HCT116 (cell line): ENCODE measurements around the gene WDR37. TPM values are rescaled to one million over a fixed set of nuclear protein-coding genes. Genes with fewer than 3 reads are reported as not detected.
A peak's percentile ranks its signal among the peaks of the same experiment; 100 is the strongest.

Experiments used
- ATAC-seq: fragments of 200-7000 bp; cut with Tn5 transposase; 2 replicates; pipeline ENCODE4 v1.9.1; 2020; ENCODE audit warnings: mild to moderate bottlenecking, moderate library complexity
- BruUV-seq: library from RNA; stranded (reverse); fragments of 400-500 nt; replicated peaks from 2 replicates; lab custom pipeline; 2021; lab: Mats Ljungman, UMichigan
- CTCF ChIA-PET: fragments of 300-600 bp; sonication (Branson Sonifier 250); formaldehyde crosslinking; loops from one replicate; lab custom pipeline; 2021; ENCODE audit warnings: antibody characterized with exemption; lab: Charles Lee
- POLR2A ChIA-PET: fragments of 300-600, 350-600 bp; sonication (Branson Sonifier 250); formaldehyde crosslinking; loops from one replicate; lab custom pipeline; 2021; ENCODE audit warnings: antibody characterized with exemption; lab: Charles Lee
- RAD21 ChIA-PET, 2 experiments: fragments of 300-600 bp; sonication (Branson Sonifier 250); formaldehyde crosslinking; loops; one replicate each; lab custom pipeline; 2023; ENCODE audit warnings: low total read pairs in 2 of 2; ENCODE audit not compliant: uncharacterized antibody in 2 of 2, unreplicated experiment in 2 of 2, low non-redundant PET in 1 of 2; lab: Charles Lee
- DNase-seq: peaks from one replicate; pipeline ENCODE4 v3.0.0-alpha.2; 2010; ENCODE audit warnings: low read depth, low spot score
- H2AFZ ChIP-seq: fragments of 200-600 bp; shearing (Covaris generic), sonication (generic); 2 replicates; pipeline ENCODE4 v1.6.1; 2017; ENCODE audit warnings: low read depth, mixed run types, mixed read lengths, antibody characterized with exemption, low read length; ENCODE audit not compliant: poor library complexity, severe bottlenecking
- H3K27ac ChIP-seq: 2 replicates; pipeline ENCODE4 v1.5.1; 2012; ENCODE audit warnings: low read depth, low read length
- H3K27me3 ChIP-seq: fragments of 200-600 bp; sonication (generic); 2 replicates; pipeline ENCODE4 v1.6.1; 2016; ENCODE audit warnings: mixed run types, low read length, mixed read lengths; ENCODE audit not compliant: insufficient read depth
- H3K36me3 ChIP-seq, 2 experiments: fragments of 200-500 bp in 1 of 2; fragments of 200-600 bp in 1 of 2; sonication (Bioruptor generic) in 1 of 2; sonication (generic) in 1 of 2; 2 replicates each; pipeline versions ENCODE4 v1.5.1 to v1.6.1; 2014 to 2016; ENCODE audit warnings: low read length in 2 of 2, inconsistent platforms in 1 of 2, mixed read lengths in 1 of 2, mixed run types in 1 of 2; ENCODE audit not compliant: insufficient read depth in 2 of 2, control insufficient read depth in 1 of 2
- H3K4me1 ChIP-seq, 2 experiments: fragments of 200-600 bp in 1 of 2; sonication (generic) in 1 of 2; 2 replicates each; pipeline versions ENCODE4 v1.5.1 to v1.6.1; 2012 to 2017; ENCODE audit warnings: low read length in 2 of 2, inconsistent platforms in 1 of 2, mild to moderate bottlenecking in 1 of 2, mixed read lengths in 1 of 2, mixed run types in 1 of 2, moderate library complexity in 1 of 2; ENCODE audit not compliant: insufficient read depth in 2 of 2, control insufficient read depth in 1 of 2
- H3K4me2 ChIP-seq: fragments of 200-600 bp; sonication (generic); 2 replicates; pipeline ENCODE4 v1.6.1; 2017; ENCODE audit warnings: mixed run types, low read length, mixed read lengths
- H3K4me3 ChIP-seq, 2 experiments: fragments of 200-600 bp in 1 of 2; sonication (generic) in 1 of 2; replicated peaks in 1 of 2; 2 replicates each; pipeline ENCODE4 v1.5.1; 2011 to 2016; ENCODE audit warnings: low read length in 2 of 2, control low read depth in 1 of 2, low read depth in 1 of 2, mild to moderate bottlenecking in 1 of 2, mixed read lengths in 1 of 2, mixed run types in 1 of 2
- H3K79me2 ChIP-seq: fragments of 200-600 bp; sonication (generic); 2 replicates; pipeline ENCODE4 v1.6.1; 2017; ENCODE audit warnings: mild to moderate bottlenecking, mixed run types, low read length, moderate library complexity, mixed read lengths; ENCODE audit not compliant: insufficient read depth
- H3K9ac ChIP-seq: fragments of 200-600 bp; sonication (generic); 2 replicates; pipeline ENCODE4 v1.6.1; 2016; ENCODE audit warnings: low read length, mixed read lengths
- H3K9me2 ChIP-seq: fragments of 200-600 bp; sonication (generic), shearing (Covaris generic); 2 replicates; pipeline ENCODE4 v1.6.1; 2017; ENCODE audit warnings: mixed run types, mild to moderate bottlenecking, moderate library complexity; ENCODE audit not compliant: insufficient read depth
- H3K9me3 ChIP-seq, 2 experiments: fragments of 200-500 bp in 1 of 2; fragments of 200-600 bp in 1 of 2; sonication (Bioruptor generic) in 1 of 2; sonication (generic) in 1 of 2; 2 replicates each; pipeline ENCODE4 v1.6.1; 2014 to 2017; ENCODE audit warnings: low read length in 2 of 2, mixed read lengths in 2 of 2, inconsistent platforms in 1 of 2, low read depth in 1 of 2, mild to moderate bottlenecking in 1 of 2, mixed run types in 1 of 2, moderate library complexity in 1 of 2; ENCODE audit not compliant: control insufficient read depth in 1 of 2, insufficient read depth in 1 of 2
- H4K20me1 ChIP-seq: fragments of 200-600 bp; sonication (generic), shearing (Covaris generic); 2 replicates; pipeline ENCODE4 v1.6.1; 2017; ENCODE audit warnings: mixed run types, mild to moderate bottlenecking, moderate library complexity; ENCODE audit not compliant: insufficient read depth
- CBX3 ChIP-seq: IDR thresholded peaks from 2 replicates; pipeline ENCODE4 v1.6.1; 2012; ENCODE audit warnings: low read depth
- EGR1 ChIP-seq: IDR thresholded peaks from 2 replicates; pipeline ENCODE4 v1.6.1; 2012; ENCODE audit warnings: low read depth
- EZH2 ChIP-seq: fragments of 200-600 bp; sonication (generic); IDR thresholded peaks from 2 replicates; pipeline ENCODE4 v1.6.1; 2017; ENCODE audit warnings: antibody characterized with exemption, mixed run types
- EZH2phosphoT487 ChIP-seq: fragments of 200-600 bp; IDR thresholded peaks from 2 replicates; pipeline ENCODE4 v1.6.1; 2018; ENCODE audit warnings: antibody characterized with exemption, borderline replicate concordance
- JUND ChIP-seq: IDR thresholded peaks from 2 replicates; pipeline ENCODE4 v1.6.1; 2012
- POLR2A ChIP-seq: IDR thresholded peaks from 2 replicates; pipeline ENCODE4 v1.7.0; 2011; ENCODE audit warnings: borderline replicate concordance; ENCODE audit not compliant: insufficient read depth, insufficient read length; ENCODE audit errors: extremely low read depth
- RAD21 ChIP-seq: IDR thresholded peaks from 2 replicates; pipeline ENCODE4 v1.6.1; 2012; ENCODE audit warnings: low read depth, mild to moderate bottlenecking
- SIN3A ChIP-seq: IDR thresholded peaks from 2 replicates; pipeline ENCODE4 v1.6.1; 2012; ENCODE audit warnings: low read depth
- SRF ChIP-seq: IDR thresholded peaks from 2 replicates; pipeline ENCODE4 v1.6.1; 2012; ENCODE audit warnings: low read depth
- TCF7L2 ChIP-seq: IDR thresholded peaks from 2 replicates; pipeline ENCODE4 v1.7.0; 2011; ENCODE audit warnings: borderline replicate concordance, inconsistent platforms; ENCODE audit not compliant: insufficient read depth, insufficient read length; ENCODE audit errors: extremely low read depth
- ZNF274 ChIP-seq: fragments of 200-500 bp; sonication (Bioruptor generic); IDR thresholded peaks from 2 replicates; pipeline ENCODE4 v1.6.1; 2014; ENCODE audit warnings: mild to moderate bottlenecking, low read depth, low read length, inconsistent platforms
- intact Hi-C: fragments of 100-400 bp; cut with micrococcal nuclease; formaldehyde crosslinking; loops from 2 replicates; pipeline ENCODE4 v1.10.0; 2022
- total RNA-seq: library from RNA; stranded (reverse); gene quantifications from one replicate; pipeline ENCODE4 v1.2.1, GENCODE V29; 2021; ENCODE audit not compliant: unreplicated experiment
- TF ChIP-seq, protein P1 (sequence below), 3 experiments: fragments of 200-600 bp in 1 of 3; sonication (generic) in 1 of 3; IDR thresholded peaks in 2 of 3; conservative IDR thresholded peaks in 1 of 3; 2 replicates each; pipeline ENCODE4 v1.5.1; 2012 to 2017; ENCODE audit warnings: low read depth in 2 of 3, low read length in 2 of 3, antibody characterized with exemption in 1 of 3, borderline replicate concordance in 1 of 3, control low read depth in 1 of 3, mild to moderate bottlenecking in 1 of 3, mixed read lengths in 1 of 3, mixed run types in 1 of 3, moderate library complexity in 1 of 3; ENCODE audit not compliant: insufficient read depth in 1 of 3
- TF ChIP-seq, protein P2 (sequence below): IDR thresholded peaks from 2 replicates; pipeline ENCODE4 v1.6.1; 2012
- TF ChIP-seq, protein P3 (sequence below): IDR thresholded peaks from 2 replicates; pipeline ENCODE4 v1.6.1; 2012; ENCODE audit warnings: low read depth
- TF ChIP-seq, protein P4 (sequence below): IDR thresholded peaks from 2 replicates; pipeline ENCODE4 v1.6.1; 2012

WDR37 gene
- total RNA-seq, 1 experiment from 2014 or later, result 9.1 TPM

DNA sequence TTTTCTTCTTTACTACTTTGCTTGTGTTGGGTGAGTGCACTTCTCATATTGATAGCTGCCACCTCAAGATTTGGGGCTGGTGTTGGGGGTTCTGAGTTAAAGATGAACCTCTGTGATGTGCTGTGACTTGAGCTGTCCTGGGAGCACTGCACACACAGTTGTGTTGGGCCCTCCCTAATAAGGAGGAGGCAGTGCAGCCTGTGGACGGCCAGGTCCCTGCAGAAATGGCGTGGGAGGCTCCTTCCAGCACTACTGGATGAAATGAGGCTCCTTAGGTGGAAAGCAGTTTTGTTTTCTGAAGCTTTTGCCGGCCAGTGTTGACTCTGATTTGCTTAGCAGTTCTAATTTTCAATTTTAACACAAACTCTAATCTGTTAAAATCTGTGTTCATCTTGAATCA lies 44.0 kb downstream of the WDR37 start (continued):
- TF ChIP-seq CBX3 (no peak), EZH2phosphoT487 (no peak), TCF7L2 (no peak), JUND (no peak), EGR1 (no peak)
- TF ChIP-seq, protein P1, sequence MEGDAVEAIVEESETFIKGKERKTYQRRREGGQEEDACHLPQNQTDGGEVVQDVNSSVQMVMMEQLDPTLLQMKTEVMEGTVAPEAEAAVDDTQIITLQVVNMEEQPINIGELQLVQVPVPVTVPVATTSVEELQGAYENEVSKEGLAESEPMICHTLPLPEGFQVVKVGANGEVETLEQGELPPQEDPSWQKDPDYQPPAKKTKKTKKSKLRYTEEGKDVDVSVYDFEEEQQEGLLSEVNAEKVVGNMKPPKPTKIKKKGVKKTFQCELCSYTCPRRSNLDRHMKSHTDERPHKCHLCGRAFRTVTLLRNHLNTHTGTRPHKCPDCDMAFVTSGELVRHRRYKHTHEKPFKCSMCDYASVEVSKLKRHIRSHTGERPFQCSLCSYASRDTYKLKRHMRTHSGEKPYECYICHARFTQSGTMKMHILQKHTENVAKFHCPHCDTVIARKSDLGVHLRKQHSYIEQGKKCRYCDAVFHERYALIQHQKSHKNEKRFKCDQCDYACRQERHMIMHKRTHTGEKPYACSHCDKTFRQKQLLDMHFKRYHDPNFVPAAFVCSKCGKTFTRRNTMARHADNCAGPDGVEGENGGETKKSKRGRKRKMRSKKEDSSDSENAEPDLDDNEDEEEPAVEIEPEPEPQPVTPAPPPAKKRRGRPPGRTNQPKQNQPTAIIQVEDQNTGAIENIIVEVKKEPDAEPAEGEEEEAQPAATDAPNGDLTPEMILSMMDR (IDR thresholded peaks at IDR 0.05 in 2 of 3, conservative IDR thresholded peaks at IDR 0.05 in 1 of 3; ENCODE audit: borderline replicate concordance in 1 of 3, insufficient read depth in 1 of 3, low read depth in 2 of 3, low read length in 2 of 3), result no peak
- TF ChIP-seq, protein P2, sequence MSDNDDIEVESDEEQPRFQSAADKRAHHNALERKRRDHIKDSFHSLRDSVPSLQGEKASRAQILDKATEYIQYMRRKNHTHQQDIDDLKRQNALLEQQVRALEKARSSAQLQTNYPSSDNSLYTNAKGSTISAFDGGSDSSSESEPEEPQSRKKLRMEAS, result no peak

DNA sequence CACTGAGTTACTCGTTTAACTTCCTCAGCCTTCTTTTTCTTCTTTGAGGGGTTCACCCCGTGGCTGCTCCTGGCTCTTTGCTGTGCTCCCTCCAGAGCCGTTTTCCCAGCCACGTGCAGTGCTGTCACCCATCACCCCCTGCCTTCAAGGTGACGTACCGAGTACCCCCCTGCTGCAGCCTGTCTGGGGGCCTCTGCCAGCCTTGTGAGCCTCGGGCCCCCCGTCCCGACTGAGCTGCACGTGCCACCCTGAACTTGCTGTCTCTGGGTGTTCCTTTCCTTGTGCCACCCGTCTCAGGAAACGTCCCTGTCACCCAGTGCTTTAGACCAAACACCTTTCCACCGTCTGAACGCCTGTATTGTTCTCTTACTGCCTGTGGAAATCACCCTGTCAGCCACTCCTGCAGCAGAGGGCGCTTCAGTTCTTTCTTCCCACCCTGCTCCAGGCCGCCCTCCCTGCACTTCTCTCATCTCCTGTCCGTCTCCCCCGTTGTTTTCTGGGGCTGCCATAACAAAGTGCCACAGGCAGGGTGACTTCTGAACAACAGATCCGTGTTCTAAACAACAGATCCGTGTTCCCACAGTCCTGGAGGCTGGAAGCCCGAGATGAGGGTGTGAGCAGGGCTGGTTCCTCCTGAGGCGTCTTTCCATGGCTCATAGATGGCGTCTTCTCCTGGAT lies 44.6 kb downstream of the WDR37 start:
- ChIA-PET RAD21 (no interaction called here), CTCF (no interaction called here), POLR2A (no interaction called here)
- BruUV-seq, result no TSS peak
- H3K9me2 ChIP-seq, result no peaks in the 10 kb centered on the region
- H3K4me2 ChIP-seq, result no peak overlapping the region
- no peaks in the 10 kb centered on the region; the same call in 1 of the 2 replicates for H3K79me2 ChIP-seq
- H3K4me3 ChIP-seq, result no peak overlapping the region
- H3K27ac ChIP-seq, result no peak overlapping the region
- no peaks in the 10 kb centered on the region for H3K9me3 ChIP-seq
- H3K9ac ChIP-seq, result no peak overlapping the region
- ATAC-seq (peak; percentile 52; the same call in 1 of the 2 replicates), DNase-seq (no peak)
- H4K20me1 ChIP-seq, result no peaks in the 10 kb centered on the region
- H3K27me3 ChIP-seq, result no peaks in the 10 kb centered on the region
- intact Hi-C loops, result no loop called here
- H3K36me3 ChIP-seq, result peaks cover 0 to 7% of the 10 kb centered on the region in 2 experiments; a peak in 2 of 4 replicates
- no peaks in the 10 kb centered on the region for H3K4me1 ChIP-seq
- no peak overlapping the region for H2AFZ ChIP-seq
- TF ChIP-seq, protein P3, sequence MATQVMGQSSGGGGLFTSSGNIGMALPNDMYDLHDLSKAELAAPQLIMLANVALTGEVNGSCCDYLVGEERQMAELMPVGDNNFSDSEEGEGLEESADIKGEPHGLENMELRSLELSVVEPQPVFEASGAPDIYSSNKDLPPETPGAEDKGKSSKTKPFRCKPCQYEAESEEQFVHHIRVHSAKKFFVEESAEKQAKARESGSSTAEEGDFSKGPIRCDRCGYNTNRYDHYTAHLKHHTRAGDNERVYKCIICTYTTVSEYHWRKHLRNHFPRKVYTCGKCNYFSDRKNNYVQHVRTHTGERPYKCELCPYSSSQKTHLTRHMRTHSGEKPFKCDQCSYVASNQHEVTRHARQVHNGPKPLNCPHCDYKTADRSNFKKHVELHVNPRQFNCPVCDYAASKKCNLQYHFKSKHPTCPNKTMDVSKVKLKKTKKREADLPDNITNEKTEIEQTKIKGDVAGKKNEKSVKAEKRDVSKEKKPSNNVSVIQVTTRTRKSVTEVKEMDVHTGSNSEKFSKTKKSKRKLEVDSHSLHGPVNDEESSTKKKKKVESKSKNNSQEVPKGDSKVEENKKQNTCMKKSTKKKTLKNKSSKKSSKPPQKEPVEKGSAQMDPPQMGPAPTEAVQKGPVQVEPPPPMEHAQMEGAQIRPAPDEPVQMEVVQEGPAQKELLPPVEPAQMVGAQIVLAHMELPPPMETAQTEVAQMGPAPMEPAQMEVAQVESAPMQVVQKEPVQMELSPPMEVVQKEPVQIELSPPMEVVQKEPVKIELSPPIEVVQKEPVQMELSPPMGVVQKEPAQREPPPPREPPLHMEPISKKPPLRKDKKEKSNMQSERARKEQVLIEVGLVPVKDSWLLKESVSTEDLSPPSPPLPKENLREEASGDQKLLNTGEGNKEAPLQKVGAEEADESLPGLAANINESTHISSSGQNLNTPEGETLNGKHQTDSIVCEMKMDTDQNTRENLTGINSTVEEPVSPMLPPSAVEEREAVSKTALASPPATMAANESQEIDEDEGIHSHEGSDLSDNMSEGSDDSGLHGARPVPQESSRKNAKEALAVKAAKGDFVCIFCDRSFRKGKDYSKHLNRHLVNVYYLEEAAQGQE, result no peak
- no peak for TF ChIP-seq RAD21
- TF ChIP-seq JUND, result no peak
- no peak for TF ChIP-seq CBX3
- no peak for TF ChIP-seq SIN3A
- TF ChIP-seq, protein P4, sequence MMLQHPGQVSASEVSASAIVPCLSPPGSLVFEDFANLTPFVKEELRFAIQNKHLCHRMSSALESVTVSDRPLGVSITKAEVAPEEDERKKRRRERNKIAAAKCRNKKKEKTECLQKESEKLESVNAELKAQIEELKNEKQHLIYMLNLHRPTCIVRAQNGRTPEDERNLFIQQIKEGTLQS, result no peak
- no peak for TF ChIP-seq POLR2A
- TF ChIP-seq, protein P1 (IDR thresholded peaks at IDR 0.05 in 2 of 3, conservative IDR thresholded peaks at IDR 0.05 in 1 of 3; ENCODE audit: borderline replicate concordance in 1 of 3, insufficient read depth in 1 of 3, low read depth in 2 of 3, low read length in 2 of 3), result no peak
- no peak for TF ChIP-seq EZH2
- no peak for TF ChIP-seq ZNF274
- no peak for TF ChIP-seq EGR1
- no peak for TF ChIP-seq SRF
- TF ChIP-seq, protein P2, result no peak
